GM06990 (cell line): ENCODE results near the gene STXBP4.

Experiments used
- DNase-seq: peaks from one replicate; pipeline ENCODE4 v3.0.0-alpha.2; 2011; ENCODE audit not compliant: insufficient read length; ENCODE audit errors: extremely low read depth
- H3K27me3 ChIP-seq: replicated peaks from 2 replicates; pipeline ENCODE4 v1.6.0; 2011; ENCODE audit warnings: low read length; ENCODE audit not compliant: control insufficient read depth, insufficient read depth
- H3K36me3 ChIP-seq: 2 replicates; pipeline ENCODE4 v1.5.1; 2011; ENCODE audit warnings: low read length; ENCODE audit not compliant: control insufficient read depth, insufficient read depth
- H3K4me3 ChIP-seq: replicated peaks from 2 replicates; pipeline ENCODE4 v1.5.1; 2011; ENCODE audit warnings: low read depth, mild to moderate bottlenecking, control low read depth, low read length
- CTCF ChIP-seq: IDR thresholded peaks from 2 replicates; pipeline ENCODE4 v1.5.1; 2011; ENCODE audit warnings: low read length, control low read depth, mild to moderate bottlenecking, inconsistent platforms; ENCODE audit not compliant: insufficient read depth, poor library complexity, severe bottlenecking

Gene STXBP4

GRCh38 chr17:55114283-55114682, 145.7 kb downstream of the STXBP4 start:
- Histone ChIP-seq H3K4me3 (no peak overlapping the region), H3K27me3 (no peaks in the 10 kb centered on the region), H3K36me3 (no peaks in the 10 kb centered on the region)
- no peak for TF ChIP-seq CTCF
- DNase-seq: no peak

- no peak overlapping the region for H3K4me3 ChIP-seq
- no peaks in the 10 kb centered on the region for H3K27me3 ChIP-seq
- no peaks in the 10 kb centered on the region for H3K36me3 ChIP-seq
- no peak for DNase-seq
- TF ChIP-seq CTCF: no peak
Measured at GRCh38 chr17:55116440-55116914, 147.9 kb downstream of the STXBP4 start.

GRCh38 chr17:55117164-55117563, 148.6 kb downstream of the STXBP4 start:
- TF ChIP-seq CTCF: no peak
- DNase-seq: no peak
- Histone ChIP-seq H3K36me3 (no peaks in the 10 kb centered on the region), H3K4me3 (no peak overlapping the region), H3K27me3 (no peaks in the 10 kb centered on the region)

GRCh38 chr17:55120651-55121050, 152.1 kb downstream of the STXBP4 start:
- no peak for DNase-seq
- Histone ChIP-seq H3K36me3 (no peaks in the 10 kb centered on the region), H3K4me3 (no peak overlapping the region), H3K27me3 (no peaks in the 10 kb centered on the region)
- TF ChIP-seq CTCF: no peak

- Histone ChIP-seq H3K27me3 (no peaks in the 10 kb centered on the region), H3K36me3 (no peaks in the 10 kb centered on the region), H3K4me3 (no peak overlapping the region)
- TF ChIP-seq CTCF: no peak
- no peak for DNase-seq
Measured at GRCh38 chr17:55121268-55121667, 152.7 kb downstream of the STXBP4 start.

- Histone ChIP-seq H3K27me3 (no peaks in the 10 kb centered on the region), H3K4me3 (no peak overlapping the region), H3K36me3 (no peaks in the 10 kb centered on the region)
- no peak for TF ChIP-seq CTCF
- DNase-seq: no peak
Measured at GRCh38 chr17:55122114-55122513, 153.5 kb downstream of the STXBP4 start.
